OCI-LY3 (cell line): ENCODE data around the gene CCNJL.

Source experiments
- H2AFZ ChIP-seq: fragments of 200-600, 300-600 bp; shearing (Covaris generic); 2 replicates; pipeline ENCODE4 v1.6.0; 2014; ENCODE audit warnings: antibody characterized with exemption, low read depth, low read length
- H3K27ac ChIP-seq: fragments of 200-600, 300-600 bp; sonication (generic); 2 replicates; pipeline ENCODE4 v1.5.1; 2014; ENCODE audit warnings: mild to moderate bottlenecking, low read length, moderate library complexity, mixed read lengths
- H3K27me3 ChIP-seq: fragments of 200-600, 300-600 bp; sonication (generic); 2 replicates; pipeline ENCODE4 v1.6.1; 2014; ENCODE audit warnings: low read depth, low read length, mixed read lengths
- H3K36me3 ChIP-seq: fragments of 200-600, 300-600 bp; sonication (generic); replicated peaks from 2 replicates; pipeline ENCODE3; 2014; ENCODE audit warnings: low read depth, low read length, mixed read lengths
- H3K4me1 ChIP-seq: fragments of 300-600, 200-600 bp; sonication (generic); 2 replicates; pipeline ENCODE4 v1.6.1; 2014; ENCODE audit warnings: low read length, mixed read lengths
- H3K4me2 ChIP-seq: fragments of 200-600, 300-600 bp; sonication (generic); 2 replicates; pipeline ENCODE4 v1.6.1; 2014; ENCODE audit warnings: low read length, mixed read lengths
- H3K4me3 ChIP-seq: fragments of 300-600, 200-600 bp; sonication (generic); 2 replicates; pipeline ENCODE4 v1.5.1; 2014; ENCODE audit warnings: antibody characterized with exemption, mild to moderate bottlenecking, low read length, moderate library complexity
- H3K79me2 ChIP-seq: fragments of 300-600, 200-600 bp; shearing (Covaris generic); 2 replicates; pipeline ENCODE4 v1.6.1; 2014; ENCODE audit warnings: mild to moderate bottlenecking, low read length, mixed read lengths
- H3K9ac ChIP-seq: fragments of 300-600, 200-600 bp; shearing (Covaris generic); 2 replicates; pipeline ENCODE4 v1.6.0; 2014; ENCODE audit warnings: mild to moderate bottlenecking, low read length, moderate library complexity
- H3K9me3 ChIP-seq: fragments of 200-600, 300-600 bp; shearing (Covaris generic); 2 replicates; pipeline ENCODE4 v1.6.1; 2014; ENCODE audit warnings: low read length, mixed read lengths; ENCODE audit not compliant: insufficient read depth
- H4K20me1 ChIP-seq: fragments of 200-600, 300-600 bp; sonication (generic); 2 replicates; pipeline ENCODE4 v1.6.1; 2016; ENCODE audit warnings: low read length, mixed read lengths; ENCODE audit not compliant: insufficient read depth
- EZH2phosphoT487 ChIP-seq: fragments of 200-600 bp; shearing (Covaris generic); IDR thresholded peaks from 2 replicates; pipeline ENCODE4 v1.6.1; 2018; ENCODE audit warnings: antibody characterized with exemption, mixed run types, low read depth
- TF ChIP-seq, protein P1 (sequence below): fragments of 200-600, 300-600 bp; sonication (generic); IDR thresholded peaks from 2 replicates; pipeline ENCODE4 v1.5.1; 2014; ENCODE audit warnings: antibody characterized with exemption, low read length, low read depth

The CCNJL gene

DNA sequence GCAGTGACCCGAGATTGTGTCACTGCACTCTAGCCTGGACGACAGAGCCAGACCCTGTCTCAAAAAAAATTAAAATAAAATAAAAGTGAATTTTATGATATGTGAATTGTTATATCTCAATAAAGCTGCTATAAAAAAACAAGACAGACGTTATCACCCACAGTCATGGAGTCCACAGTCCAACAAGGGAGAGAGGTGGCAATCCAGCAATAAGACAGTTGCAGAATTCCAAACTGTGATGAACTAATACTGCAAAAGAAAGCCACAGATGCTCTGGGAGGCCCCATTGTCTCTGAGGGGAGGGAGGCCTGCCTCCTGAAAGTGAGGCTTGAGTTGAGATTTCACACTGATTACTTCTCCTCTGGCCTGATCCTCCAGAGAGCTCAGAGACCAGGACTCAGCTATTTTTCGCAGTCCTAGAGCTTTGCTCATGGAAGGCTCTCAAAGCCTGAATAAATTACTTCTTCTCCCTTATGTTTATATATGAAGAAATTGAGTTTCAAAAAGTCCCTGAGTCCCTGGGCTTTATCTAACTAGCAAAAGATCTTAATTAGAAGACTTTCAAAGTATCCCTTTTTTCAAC, 28.0 kb downstream of the CCNJL start:
- TF ChIP-seq EZH2phosphoT487 = no peak
- TF ChIP-seq, protein P1, sequence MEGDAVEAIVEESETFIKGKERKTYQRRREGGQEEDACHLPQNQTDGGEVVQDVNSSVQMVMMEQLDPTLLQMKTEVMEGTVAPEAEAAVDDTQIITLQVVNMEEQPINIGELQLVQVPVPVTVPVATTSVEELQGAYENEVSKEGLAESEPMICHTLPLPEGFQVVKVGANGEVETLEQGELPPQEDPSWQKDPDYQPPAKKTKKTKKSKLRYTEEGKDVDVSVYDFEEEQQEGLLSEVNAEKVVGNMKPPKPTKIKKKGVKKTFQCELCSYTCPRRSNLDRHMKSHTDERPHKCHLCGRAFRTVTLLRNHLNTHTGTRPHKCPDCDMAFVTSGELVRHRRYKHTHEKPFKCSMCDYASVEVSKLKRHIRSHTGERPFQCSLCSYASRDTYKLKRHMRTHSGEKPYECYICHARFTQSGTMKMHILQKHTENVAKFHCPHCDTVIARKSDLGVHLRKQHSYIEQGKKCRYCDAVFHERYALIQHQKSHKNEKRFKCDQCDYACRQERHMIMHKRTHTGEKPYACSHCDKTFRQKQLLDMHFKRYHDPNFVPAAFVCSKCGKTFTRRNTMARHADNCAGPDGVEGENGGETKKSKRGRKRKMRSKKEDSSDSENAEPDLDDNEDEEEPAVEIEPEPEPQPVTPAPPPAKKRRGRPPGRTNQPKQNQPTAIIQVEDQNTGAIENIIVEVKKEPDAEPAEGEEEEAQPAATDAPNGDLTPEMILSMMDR = no peak
- no peak overlapping the region for H2AFZ ChIP-seq
- H3K4me3 ChIP-seq = no peak overlapping the region
- H3K4me2 ChIP-seq = no peak overlapping the region
- no peaks in the 10 kb centered on the region for H3K79me2 ChIP-seq
- no peaks in the 10 kb centered on the region for H3K9me3 ChIP-seq
- H3K27ac ChIP-seq = no peak overlapping the region
- no peaks in the 10 kb centered on the region for H3K36me3 ChIP-seq
- H3K27me3 ChIP-seq = no peaks in the 10 kb centered on the region
- no peaks in the 10 kb centered on the region for H4K20me1 ChIP-seq
- peaks cover 6% of the 10 kb centered on the region; the same call in 1 of the 2 replicates for H3K4me1 ChIP-seq
- H3K9ac ChIP-seq = no peak overlapping the region

DNA sequence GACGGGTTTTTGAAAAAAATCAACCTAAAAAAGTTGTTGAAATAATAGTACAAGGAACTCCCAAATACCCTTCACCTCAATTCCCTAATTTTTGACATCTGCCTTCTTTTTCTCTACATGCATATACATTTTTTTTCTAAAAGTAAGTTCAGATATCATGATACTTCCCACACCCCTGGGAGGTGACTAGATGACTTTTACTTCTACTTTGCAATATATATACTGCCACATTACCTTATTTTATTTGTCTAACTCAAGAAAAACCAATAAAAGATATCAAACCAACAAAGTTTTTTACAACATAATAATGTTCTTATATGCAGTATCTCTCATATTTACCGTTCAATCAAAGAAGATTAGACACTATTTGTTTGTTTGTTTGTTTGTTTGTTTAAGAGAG, 31.1 kb downstream of the CCNJL start:
- Histone ChIP-seq H3K36me3 (no peaks in the 10 kb centered on the region), H4K20me1 (no peaks in the 10 kb centered on the region), H3K4me2 (no peak overlapping the region), H3K9ac (no peak overlapping the region), H3K4me1 (no peaks in the 10 kb centered on the region), H3K27me3 (no peaks in the 10 kb centered on the region), H3K4me3 (no peak overlapping the region), H3K27ac (no peak overlapping the region), H3K79me2 (no peaks in the 10 kb centered on the region), H3K9me3 (no peaks in the 10 kb centered on the region), H2AFZ (no peak overlapping the region)
- TF ChIP-seq EZH2phosphoT487 = no peak
- TF ChIP-seq, protein P1 = no peak

DNA sequence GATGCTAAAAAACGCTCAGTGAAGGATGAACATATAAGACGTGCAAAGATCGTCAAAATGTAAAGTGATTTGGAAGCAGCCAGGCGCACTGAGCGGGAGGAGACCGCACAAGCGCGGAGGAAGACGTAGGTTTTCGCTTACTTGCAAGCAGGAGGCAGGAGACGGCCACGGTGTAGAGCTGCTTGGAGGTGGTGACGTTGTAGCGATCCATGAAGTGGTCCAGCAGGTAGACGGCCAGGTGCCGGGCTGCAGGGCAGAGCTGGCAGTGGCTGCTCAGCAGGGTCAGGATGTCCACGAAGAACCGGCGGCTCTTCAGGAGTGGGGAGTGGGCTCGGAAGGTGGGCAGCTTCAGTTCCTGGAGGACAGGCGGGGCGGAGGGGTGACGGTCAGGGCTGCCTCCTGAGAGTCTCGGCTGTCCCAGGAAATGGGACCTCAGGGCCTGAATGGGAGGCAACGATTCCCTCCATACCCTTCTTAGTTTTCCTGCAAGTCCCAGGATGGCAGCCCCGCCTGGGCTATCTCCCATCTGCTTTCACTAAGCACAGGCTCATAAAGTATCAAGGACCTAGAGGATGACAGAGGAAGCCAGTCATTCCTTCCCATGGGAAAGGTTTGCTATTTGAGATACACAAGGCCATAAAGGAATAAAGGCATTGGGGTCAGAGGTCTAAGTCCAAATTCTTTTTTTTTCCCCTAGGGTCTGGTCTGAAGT, 31.8 kb downstream of the CCNJL start:
- Histone ChIP-seq H2AFZ (no peak overlapping the region), H3K79me2 (no peaks in the 10 kb centered on the region), H3K27me3 (no peaks in the 10 kb centered on the region), H3K36me3 (no peaks in the 10 kb centered on the region), H4K20me1 (no peaks in the 10 kb centered on the region), H3K4me1 (no peaks in the 10 kb centered on the region), H3K9me3 (no peaks in the 10 kb centered on the region), H3K4me2 (no peak overlapping the region), H3K27ac (no peak overlapping the region), H3K4me3 (no peak overlapping the region), H3K9ac (no peak overlapping the region)
- TF ChIP-seq EZH2phosphoT487 = no peak
- TF ChIP-seq, protein P1 = no peak

DNA sequence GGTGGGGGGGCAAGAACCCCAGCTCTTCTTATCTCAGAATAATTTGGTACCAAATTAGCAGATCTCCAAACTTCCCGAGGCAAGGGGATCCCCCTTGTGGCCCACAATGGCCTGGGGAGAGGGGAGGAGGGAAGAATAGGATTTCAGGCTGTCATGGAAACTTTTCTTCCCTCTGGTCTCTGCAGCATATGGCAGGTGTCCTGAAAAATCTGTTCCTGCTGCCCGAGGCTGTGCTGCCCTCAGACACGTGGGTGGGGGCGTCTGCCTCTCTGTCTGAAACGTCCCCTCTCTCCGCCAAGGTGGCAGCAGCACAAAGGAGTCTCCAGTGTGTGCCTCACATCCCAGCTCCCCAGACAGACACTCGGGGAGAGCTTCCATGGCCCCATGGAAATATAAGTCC, 34.0 kb downstream of the CCNJL start:
- TF ChIP-seq, protein P1 = no peak
- TF ChIP-seq EZH2phosphoT487 = no peak
- Histone ChIP-seq H3K36me3 (no peaks in the 10 kb centered on the region), H3K4me1 (peaks cover 3% of the 10 kb centered on the region; the same call in 1 of the 2 replicates), H2AFZ (no peak overlapping the region), H3K4me2 (no peak overlapping the region), H3K79me2 (no peaks in the 10 kb centered on the region), H3K27ac (no peak overlapping the region), H3K4me3 (no peak overlapping the region), H4K20me1 (no peaks in the 10 kb centered on the region), H3K9me3 (no peaks in the 10 kb centered on the region), H3K9ac (no peak overlapping the region), H3K27me3 (no peaks in the 10 kb centered on the region)
